Kidney (tissue), 14 donors: ENCODE results near the gene RNASE8. TPM values are rescaled to one million over a fixed set of nuclear protein-coding genes. Genes with fewer than 3 reads are reported as not detected.

Source experiments
- DNase-seq, 5 donors: peaks; one replicate each; pipeline ENCODE4 v3.0.0-alpha.2; 2013 to 2020
- FAIRE-seq: peaks from 2 replicates; lab custom pipeline; 2012; peaks lifted over from hg19 to GRCh38; lab: Jason Lieb, UNC
- H3K27ac ChIP-seq, 2 donors: one replicate each; pipeline ENCODE4 v1.7.0; 2013; ENCODE audit warnings: low read depth in 2 of 2, low read length in 2 of 2, inconsistent platforms in 1 of 2
- H3K27me3 ChIP-seq: one replicate; pipeline ENCODE4 v1.7.1; 2013; ENCODE audit warnings: low read length, inconsistent platforms; ENCODE audit not compliant: control insufficient read depth, insufficient read depth
- H3K36me3 ChIP-seq, 3 donors: one replicate each; pipeline versions ENCODE4 v1.7.0 to v1.7.1; 2013; ENCODE audit warnings: low read length in 3 of 3, control low read depth in 1 of 3, inconsistent platforms in 1 of 3; ENCODE audit not compliant: insufficient read depth in 3 of 3, control insufficient read depth in 2 of 3
- H3K4me1 ChIP-seq, 3 donors: one replicate each; pipeline versions ENCODE4 v1.7.0 to v1.7.1; 2013; ENCODE audit warnings: low read length in 3 of 3, inconsistent platforms in 1 of 3, low read depth in 1 of 3; ENCODE audit not compliant: control insufficient read depth in 2 of 3, insufficient read depth in 2 of 3
- H3K4me3 ChIP-seq, 3 donors: one replicate each; pipeline versions ENCODE4 v1.7.0 to v1.8.1; 2013; ENCODE audit warnings: low read length in 3 of 3, control low read depth in 1 of 3, inconsistent platforms in 1 of 3
- H3K9ac ChIP-seq, 3 donors: one replicate each; pipeline versions ENCODE4 v1.7.0 to v1.7.1; 2013; ENCODE audit warnings: low read length in 3 of 3, control low read depth in 1 of 3, inconsistent platforms in 1 of 3
- H3K9me3 ChIP-seq, 3 donors: one replicate each; pipeline versions ENCODE4 v1.7.0 to v1.7.1; 2013; ENCODE audit warnings: low read length in 3 of 3, control low read depth in 1 of 3, inconsistent platforms in 1 of 3; ENCODE audit not compliant: control insufficient read depth in 2 of 3, insufficient read depth in 1 of 3
- intact Hi-C: fragments of 100-400 bp; cut with DNase I; formaldehyde crosslinking; loops from one replicate; pipeline ENCODE4 v1.11.1; 2022
- polyA plus RNA-seq: library from polyadenylated mRNA; stranded (reverse); fragments of 350-450 nt; fragmentation: Illumina TruSeq; extraction: RNeasy Lipid Tissue Mini Kit (QIAGEN cat#74804); gene quantifications from one replicate; pipeline ENCODE4 v1.2.3, GENCODE V29; 2014; ENCODE audit warnings: low read depth, low replicate concordance; ENCODE audit not compliant: insufficient read depth
- total RNA-seq: library from RNA; stranded (reverse); fragmentation: NEBNext Ultra II Directional; extraction: Animal tissue kit (Norgen Biotek cat#: 25700); gene quantifications from one replicate; pipeline ENCODE4 v1.2.1, GENCODE V29; 2021
- TF ChIP-seq, protein P1 (sequence below): IDR thresholded peaks from 3 replicates; pipeline ENCODE4 v1.5.1; 2012; ENCODE audit warnings: mild to moderate bottlenecking, moderate library complexity, borderline replicate concordance; ENCODE audit not compliant: insufficient read depth; ENCODE audit errors: extremely low read depth
- donor health status: control.
- donor health status: control.
- donor health status: control.
- donor health status: control.
- donor health status: control.
- donor health status: DM: yes; HTN: yes; CAD: no.
- donor health status: Normal renal cell carcinoma (clear cell type).

Gene RNASE8
- total and polyA plus RNA-seq, 2 donors from 2014 or later, result not detected

DNA sequence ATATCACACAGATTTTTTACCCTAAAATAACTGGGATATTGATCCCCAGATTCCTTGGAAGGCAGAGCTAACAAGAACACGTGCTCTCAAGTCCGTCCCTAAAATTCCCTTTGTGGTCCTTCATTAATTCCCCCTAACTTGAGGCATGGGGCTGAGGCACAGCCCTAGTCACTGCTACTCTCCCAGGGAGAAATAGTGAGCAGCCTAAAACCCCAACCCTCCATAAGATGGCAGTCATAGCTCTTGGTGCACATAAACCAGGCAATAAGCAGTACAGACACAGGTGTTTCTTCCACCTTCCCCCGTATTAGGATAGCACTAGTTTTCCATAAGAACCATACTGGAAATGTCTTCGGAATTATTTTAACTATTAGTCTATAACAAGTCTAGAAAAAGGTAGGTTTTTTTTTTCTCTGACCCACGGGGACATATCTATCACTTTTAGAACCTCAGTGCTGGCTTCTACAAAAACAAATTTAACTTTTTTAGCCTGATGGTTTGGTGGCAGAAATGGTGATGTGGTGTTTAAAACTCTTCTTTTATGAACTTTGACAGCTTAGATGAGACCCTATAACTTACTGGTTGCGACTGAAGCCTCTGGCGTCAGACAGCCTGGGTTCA lies 9.4 kb downstream of the RNASE8 start:
- Histone ChIP-seq H3K4me3 (no peak overlapping the region), H3K27ac (no peak overlapping the region), H3K9ac (no peak overlapping the region), H3K9me3 (no peaks in the 10 kb centered on the region), H3K27me3 (no peaks in the 10 kb centered on the region), H3K36me3 (no peaks in the 10 kb centered on the region), H3K4me1 (peaks cover 4 to 14% (median 12%) of the 10 kb centered on the region in 3 donors)
- TF ChIP-seq, protein P1, sequence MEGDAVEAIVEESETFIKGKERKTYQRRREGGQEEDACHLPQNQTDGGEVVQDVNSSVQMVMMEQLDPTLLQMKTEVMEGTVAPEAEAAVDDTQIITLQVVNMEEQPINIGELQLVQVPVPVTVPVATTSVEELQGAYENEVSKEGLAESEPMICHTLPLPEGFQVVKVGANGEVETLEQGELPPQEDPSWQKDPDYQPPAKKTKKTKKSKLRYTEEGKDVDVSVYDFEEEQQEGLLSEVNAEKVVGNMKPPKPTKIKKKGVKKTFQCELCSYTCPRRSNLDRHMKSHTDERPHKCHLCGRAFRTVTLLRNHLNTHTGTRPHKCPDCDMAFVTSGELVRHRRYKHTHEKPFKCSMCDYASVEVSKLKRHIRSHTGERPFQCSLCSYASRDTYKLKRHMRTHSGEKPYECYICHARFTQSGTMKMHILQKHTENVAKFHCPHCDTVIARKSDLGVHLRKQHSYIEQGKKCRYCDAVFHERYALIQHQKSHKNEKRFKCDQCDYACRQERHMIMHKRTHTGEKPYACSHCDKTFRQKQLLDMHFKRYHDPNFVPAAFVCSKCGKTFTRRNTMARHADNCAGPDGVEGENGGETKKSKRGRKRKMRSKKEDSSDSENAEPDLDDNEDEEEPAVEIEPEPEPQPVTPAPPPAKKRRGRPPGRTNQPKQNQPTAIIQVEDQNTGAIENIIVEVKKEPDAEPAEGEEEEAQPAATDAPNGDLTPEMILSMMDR, result no peak
- no peak for DNase-seq
- intact Hi-C loops, result no loop called here
- no peak for FAIRE-seq

DNA sequence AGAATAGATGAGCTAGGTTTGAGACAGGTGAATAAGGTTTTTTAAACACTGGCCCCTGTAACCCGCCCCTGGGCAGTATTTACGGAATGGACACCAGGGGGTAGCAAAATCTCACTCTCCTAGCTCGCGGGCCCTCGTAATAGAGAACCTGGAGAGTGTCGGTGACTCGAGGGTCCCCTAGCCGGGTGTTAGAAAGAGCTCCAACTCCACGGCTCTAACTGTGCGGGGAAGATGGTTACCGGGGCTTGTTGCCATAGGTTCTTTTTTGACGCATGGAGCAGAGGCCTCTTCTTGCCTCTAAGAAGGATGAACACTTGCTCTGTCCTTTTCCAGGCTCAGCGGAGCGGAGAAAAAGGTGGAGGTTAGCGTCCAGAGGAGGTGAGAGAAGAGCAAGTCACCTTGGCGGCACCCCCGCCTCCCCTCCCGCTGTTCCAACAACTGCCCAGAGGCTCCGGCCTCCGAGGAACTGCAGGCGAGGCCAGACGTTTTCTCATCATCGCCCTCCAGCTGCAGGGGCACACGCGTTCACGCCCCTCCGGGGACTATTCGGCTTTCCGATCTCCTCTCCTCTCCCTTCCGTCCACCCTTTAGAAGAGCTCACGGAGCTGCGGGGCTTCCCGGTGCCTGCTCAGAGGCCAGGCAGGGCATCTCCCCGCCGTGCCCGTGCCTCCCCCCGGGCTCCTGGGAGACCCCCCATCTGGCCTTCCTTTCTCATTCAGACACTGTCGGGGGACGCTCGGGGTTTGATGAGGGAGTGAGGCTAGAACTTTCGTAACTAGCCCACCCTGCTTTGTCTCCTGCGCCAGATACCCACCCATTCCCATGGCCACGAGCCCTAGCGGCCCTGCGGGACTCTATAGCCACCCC lies 11.1 kb downstream of the RNASE8 start:
- Histone ChIP-seq H3K4me1 (peaks cover 6 to 14% (median 12%) of the 10 kb centered on the region in 3 donors), H3K27me3 (no peaks in the 10 kb centered on the region), H3K9me3 (no peaks in the 10 kb centered on the region), H3K9ac (peak overlapping the region in 2 of 3 donors; percentile 31 to 75), H3K27ac (peak overlapping the region in 1 of 2 donors; percentile 91), H3K36me3 (peaks cover 0 to 6% (median 4%) of the 10 kb centered on the region in 3 donors), H3K4me3 (peak overlapping the region; percentile 36 to 80 (median 44))
- TF ChIP-seq, protein P1, result peak; percentile 48
- intact Hi-C loops, result no loop called here
- no peak for FAIRE-seq
- peak; percentile 75 to 92 (median 82) for DNase-seq

DNA sequence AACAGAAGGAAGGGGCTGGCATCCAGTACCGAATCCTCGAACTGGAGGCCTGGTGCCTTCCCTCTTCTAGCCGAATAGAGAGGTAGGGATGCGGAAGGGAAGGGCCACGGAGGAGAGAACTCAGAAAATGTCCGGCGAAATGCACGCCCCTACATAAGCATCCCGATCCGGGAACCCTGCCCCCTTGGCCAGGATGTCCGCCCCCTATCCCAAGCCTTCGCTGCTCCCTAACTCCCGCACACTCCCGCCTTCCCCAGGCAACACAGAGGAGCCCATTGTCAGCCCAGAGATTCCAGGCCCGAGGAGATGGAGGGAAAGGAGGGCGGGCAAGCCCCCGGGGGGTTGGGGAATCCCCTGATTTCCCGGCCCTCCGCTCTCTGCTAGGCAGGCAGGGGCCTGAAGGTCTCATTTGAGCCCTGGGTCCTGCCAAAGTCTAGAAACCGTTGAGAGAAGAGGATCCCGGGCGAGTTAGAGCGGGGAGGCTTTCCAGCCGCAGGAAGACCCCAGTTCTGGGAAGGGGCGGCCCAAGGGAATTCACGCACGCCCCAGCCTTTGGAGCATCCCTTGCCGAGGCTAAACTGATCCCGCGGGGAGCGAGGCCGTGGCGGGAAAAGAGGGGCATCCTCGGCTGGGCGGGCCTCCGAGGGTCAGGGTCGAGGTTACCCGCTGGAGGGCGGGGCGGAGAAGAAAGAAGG lies 11.9 kb downstream of the RNASE8 start:
- intact Hi-C loops, result no loop called here
- DNase-seq, result peak; percentile 71 to 85 (median 76)

More for the DNA sequence above, 11.9 kb downstream of the RNASE8 start:
- H3K9ac ChIP-seq, result peak overlapping the region in 2 of 3 donors; percentile 63 to 75
- peaks cover 0 to 6% (median 4%) of the 10 kb centered on the region in 3 donors for H3K36me3 ChIP-seq
- peaks cover 6 to 14% (median 12%) of the 10 kb centered on the region in 3 donors for H3K4me1 ChIP-seq
- H3K27ac ChIP-seq, result peak overlapping the region; percentile 78 to 91
- TF ChIP-seq, protein P1, result no peak
- no peak for FAIRE-seq
- peak overlapping the region; percentile 17 to 80 (median 36) for H3K4me3 ChIP-seq
- H3K27me3 ChIP-seq, result no peaks in the 10 kb centered on the region
- H3K9me3 ChIP-seq, result no peaks in the 10 kb centered on the region
